Common myeloid progenitor, CD34-positive (primary cell): ENCODE data around the gene ALCAM.

ENCODE experiments used
- CTCF ChIA-PET: fragments of 350-600 bp; sonication (Branson Sonifier 250); formaldehyde crosslinking; loops from one replicate; lab custom pipeline; 2021; ENCODE audit warnings: antibody characterized with exemption; lab: Charles Lee
- POLR2A ChIA-PET: fragments of 350-600 bp; sonication (Branson Sonifier 250); formaldehyde crosslinking; loops from one replicate; lab custom pipeline; 2021; ENCODE audit warnings: antibody characterized with exemption; lab: Charles Lee
- DNase-seq, 3 donors: peaks; one replicate each; pipeline versions ENCODE4 v3.0.0 to v3.0.0-alpha.2; 2013
- H3K27ac ChIP-seq, 2 experiments: 1 replicate in 1 of 2; 2 replicates in 1 of 2; pipeline ENCODE4 v1.7.0; 2013; ENCODE audit warnings: inconsistent platforms in 2 of 2, low read length in 2 of 2, mild to moderate bottlenecking in 2 of 2, low read depth in 1 of 2, moderate library complexity in 1 of 2; ENCODE audit not compliant: severe bottlenecking in 2 of 2, insufficient read depth in 1 of 2, poor library complexity in 1 of 2
- H3K27me3 ChIP-seq, 5 experiments: replicated peaks in 2 of 5; 1 replicate in 3 of 5; 2 replicates in 2 of 5; pipeline versions ENCODE4 v1.6.1 to v1.7.0; 2013; ENCODE audit warnings: low read length in 4 of 5, mild to moderate bottlenecking in 2 of 5, moderate library complexity in 2 of 5, inconsistent platforms in 1 of 5; ENCODE audit not compliant: insufficient read depth in 5 of 5, control insufficient read depth in 4 of 5
- H3K36me3 ChIP-seq, 4 experiments: 1 replicate in 2 of 4; 2 replicates in 2 of 4; pipeline versions ENCODE4 v1.6.1 to v1.7.0; 2013; ENCODE audit warnings: low read length in 3 of 4, control low read depth in 1 of 4, mild to moderate bottlenecking in 1 of 4; ENCODE audit not compliant: control insufficient read depth in 4 of 4, insufficient read depth in 4 of 4
- H3K4me1 ChIP-seq, 4 experiments: 1 replicate in 3 of 4; 2 replicates in 1 of 4; pipeline versions ENCODE4 v1.6.1 to v1.7.1; 2013; ENCODE audit warnings: low read length in 3 of 4, mild to moderate bottlenecking in 3 of 4, control low read depth in 1 of 4, inconsistent platforms in 1 of 4, moderate library complexity in 1 of 4; ENCODE audit not compliant: control insufficient read depth in 4 of 4, insufficient read depth in 4 of 4; ENCODE audit errors: control extremely low read depth in 1 of 4
- H3K4me3 ChIP-seq, 7 experiments: 1 replicate in 4 of 7; 2 replicates in 3 of 7; pipeline versions ENCODE4 v1.5.1 to v1.7.0; 2013; ENCODE audit warnings: mild to moderate bottlenecking in 7 of 7, low read length in 6 of 7, moderate library complexity in 6 of 7, inconsistent platforms in 2 of 7, low read depth in 2 of 7, control low read depth in 1 of 7; ENCODE audit not compliant: insufficient read depth in 4 of 7, control insufficient read depth in 1 of 7; ENCODE audit errors: extremely low read depth in 1 of 7
- H3K9me3 ChIP-seq, 5 experiments: 1 replicate in 4 of 5; 2 replicates in 1 of 5; pipeline versions ENCODE4 v1.6.1 to v1.7.1; 2013; ENCODE audit warnings: low read length in 4 of 5, mild to moderate bottlenecking in 2 of 5, inconsistent platforms in 1 of 5, low read depth in 1 of 5, moderate library complexity in 1 of 5; ENCODE audit not compliant: control insufficient read depth in 4 of 5, insufficient read depth in 2 of 5; ENCODE audit errors: control extremely low read depth in 1 of 5
- WGBS: methylation state at CpG from one replicate; pipeline ENCODE4 v1.1.5; 2013; ENCODE audit not compliant: insufficient coverage; 5-methylcytosine and 5-hydroxymethylcytosine counted together

ALCAM gene

GRCh38 chr3:105571005-105571404 lies 204.3 kb downstream of the ALCAM start:
- WGBS, result 99% methylated on average over 5 of the region's 5 CpGs
- Histone ChIP-seq H3K9me3 (no peaks in the 10 kb centered on the region), H3K36me3 (peaks cover 0 to 7% (median 2%) of the 10 kb centered on the region in 4 experiments), H3K4me3 (no peak overlapping the region), H3K27ac (no peak overlapping the region), H3K27me3 (no peaks in the 10 kb centered on the region), H3K4me1 (peaks cover 0 to 7% (median 0%) of the 10 kb centered on the region in 4 experiments)
- DNase-seq, result no peak
- ChIA-PET POLR2A (no interaction called here), CTCF (no interaction called here)

- Histone ChIP-seq H3K27me3 (no peaks in the 10 kb centered on the region), H3K9me3 (no peaks in the 10 kb centered on the region), H3K27ac (no peak overlapping the region), H3K4me1 (no peaks in the 10 kb centered on the region), H3K36me3 (peaks cover 0 to 9% (median 4%) of the 10 kb centered on the region in 4 experiments), H3K4me3 (no peak overlapping the region)
- ChIA-PET CTCF (no interaction called here), POLR2A (no interaction called here)
- DNase-seq, result no peak
- 100% methylated on average over 2 of the region's 6 CpGs for WGBS
Measured at GRCh38 chr3:105572501-105572900, 205.8 kb downstream of the ALCAM start.

- POLR2A ChIA-PET, result no interaction called here
- WGBS, result 100% methylated on average over 1 of the region's 1 CpG
- Histone ChIP-seq H3K27me3 (no peaks in the 10 kb centered on the region), H3K4me1 (no peaks in the 10 kb centered on the region), H3K4me3 (no peak overlapping the region), H3K36me3 (peaks cover 0 to 5% (median 4%) of the 10 kb centered on the region in 4 experiments), H3K27ac (no peak overlapping the region), H3K9me3 (peaks cover 0 to 3% (median 0%) of the 10 kb centered on the region in 5 experiments)
- DNase-seq, result no peak
- CTCF ChIA-PET, result no interaction called here
Measured at GRCh38 chr3:105579439-105579838, 212.7 kb downstream of the ALCAM start.

GRCh38 chr3:105580296-105580965 lies 213.7 kb downstream of the ALCAM start:
- CTCF ChIA-PET, result no interaction called here
- POLR2A ChIA-PET, result no interaction called here
- DNase-seq, result no peak

GRCh38 chr3:105582015-105582414 lies 215.3 kb downstream of the ALCAM start:
- H3K4me3 ChIP-seq, result no peak overlapping the region

More at GRCh38 chr3:105580296-105580965, 213.7 kb downstream of the ALCAM start:
- H3K27ac ChIP-seq, result no peak overlapping the region
- no peaks in the 10 kb centered on the region for H3K27me3 ChIP-seq
- peaks cover 0 to 3% (median 0%) of the 10 kb centered on the region in 5 experiments for H3K9me3 ChIP-seq
- 100% methylated on average over 3 of the region's 7 CpGs for WGBS
- H3K4me3 ChIP-seq, result no peak overlapping the region
- H3K36me3 ChIP-seq, result peaks cover 0 to 4% (median 1%) of the 10 kb centered on the region in 4 experiments
- no peaks in the 10 kb centered on the region for H3K4me1 ChIP-seq

GRCh38 chr3:105584003-105584790 lies 217.5 kb downstream of the ALCAM start:
- H3K27me3 ChIP-seq, result no peaks in the 10 kb centered on the region
- no peak for DNase-seq
- H3K9me3 ChIP-seq, result peaks cover 0 to 3% (median 0%) of the 10 kb centered on the region in 5 experiments
- H3K4me3 ChIP-seq, result no peak overlapping the region
- WGBS, result 93% methylated on average over 3 of the region's 3 CpGs
- CTCF ChIA-PET, result interaction anchor here (2.3 kb wide), 1 partner anchor 9 kb away, joined by 8 read pairs; no protein-coding TSS in a partner anchor
- POLR2A ChIA-PET, result no interaction called here
- H3K36me3 ChIP-seq, result no peaks in the 10 kb centered on the region
- H3K27ac ChIP-seq, result no peak overlapping the region
- H3K4me1 ChIP-seq, result no peaks in the 10 kb centered on the region

More at GRCh38 chr3:105582015-105582414, 215.3 kb downstream of the ALCAM start:
- DNase-seq, result no peak
- ChIA-PET CTCF (no interaction called here), POLR2A (no interaction called here)
- no peak overlapping the region for H3K27ac ChIP-seq
- H3K27me3 ChIP-seq, result no peaks in the 10 kb centered on the region
- peaks cover 0 to 3% (median 0%) of the 10 kb centered on the region in 5 experiments for H3K9me3 ChIP-seq
- H3K36me3 ChIP-seq, result peaks cover 0 to under 1% (median 0%) of the 10 kb centered on the region in 4 experiments
- WGBS, result 93% methylated on average over 6 of the region's 6 CpGs
- H3K4me1 ChIP-seq, result no peaks in the 10 kb centered on the region

GRCh38 chr3:105593315-105593714 lies 226.6 kb downstream of the ALCAM start:
- ChIA-PET CTCF (interaction anchor here (2.1 kb wide), 1 partner anchor 10 kb away, joined by 8 read pairs; no protein-coding TSS in a partner anchor), POLR2A (no interaction called here)
- no peaks in the 10 kb centered on the region for H3K4me1 ChIP-seq
- H3K36me3 ChIP-seq, result no peaks in the 10 kb centered on the region
- WGBS, result 100% methylated on average over 8 of the region's 10 CpGs
- H3K27ac ChIP-seq, result no peak overlapping the region
- H3K27me3 ChIP-seq, result no peaks in the 10 kb centered on the region
- H3K4me3 ChIP-seq, result no peak overlapping the region
- DNase-seq, result no peak
- no peaks in the 10 kb centered on the region for H3K9me3 ChIP-seq
